HG03039 (cell line): ENCODE data around the gene FAM78B.

Source experiments
- ATAC-seq: cut with Tn5 transposase; IDR thresholded peaks from one replicate; pipeline ENCODE4 v1.9.1; 2021; ENCODE audit warnings: mild to moderate bottlenecking, moderate library complexity; ENCODE audit not compliant: unreplicated experiment

Gene FAM78B

GRCh38 chr1:166164995-166165660, 1.7 kb downstream of the FAM78B start:
- no peak for ATAC-seq

- ATAC-seq = no peak
Observed at GRCh38 chr1:166164646-166164994, 2.2 kb downstream of the FAM78B start.

GRCh38 chr1:166159656-166160055, 7.1 kb downstream of the FAM78B start:
- no peak for ATAC-seq

GRCh38 chr1:166156674-166157073, 10.1 kb downstream of the FAM78B start:
- ATAC-seq = no peak

GRCh38 chr1:166155108-166155507, 11.7 kb downstream of the FAM78B start:
- no peak for ATAC-seq

DNA sequence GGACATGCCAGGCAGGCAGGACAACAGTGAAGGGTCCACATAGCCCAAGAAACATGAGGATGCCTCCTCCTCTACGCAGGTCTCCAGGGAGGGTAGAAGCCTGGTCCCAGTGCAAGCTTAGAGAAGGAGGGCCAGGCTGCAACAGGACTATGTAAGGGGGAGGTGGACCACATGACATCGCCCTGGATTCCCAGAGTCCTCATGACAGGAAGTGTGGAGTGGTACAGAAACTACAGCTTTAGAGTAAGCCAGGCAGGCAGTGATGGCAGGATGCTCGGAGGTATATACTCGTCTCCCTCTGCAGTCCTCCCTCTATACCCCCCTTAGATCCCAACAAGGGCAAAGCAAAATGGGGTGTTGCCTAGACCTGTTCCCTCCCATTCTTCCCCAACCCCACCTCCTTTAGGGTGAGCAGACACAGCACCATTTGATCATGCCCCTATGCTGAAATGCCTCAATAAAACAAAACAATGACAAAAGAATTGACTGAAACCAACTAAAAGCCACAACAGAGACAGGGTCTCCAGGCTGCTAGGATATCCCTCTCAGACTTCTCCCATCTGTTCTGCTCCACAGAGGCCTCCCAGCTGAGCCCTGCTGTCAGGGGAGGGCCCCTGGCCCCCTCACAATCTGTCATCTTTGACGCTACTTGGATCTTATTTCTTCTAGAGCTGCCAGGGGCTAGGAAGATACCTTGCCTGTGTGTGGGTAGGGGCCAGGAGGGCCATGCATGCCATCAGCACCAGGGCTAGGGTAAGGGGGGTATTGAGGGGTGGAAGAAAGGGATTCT, 13.1 kb downstream of the FAM78B start:
- ATAC-seq = no peak

DNA sequence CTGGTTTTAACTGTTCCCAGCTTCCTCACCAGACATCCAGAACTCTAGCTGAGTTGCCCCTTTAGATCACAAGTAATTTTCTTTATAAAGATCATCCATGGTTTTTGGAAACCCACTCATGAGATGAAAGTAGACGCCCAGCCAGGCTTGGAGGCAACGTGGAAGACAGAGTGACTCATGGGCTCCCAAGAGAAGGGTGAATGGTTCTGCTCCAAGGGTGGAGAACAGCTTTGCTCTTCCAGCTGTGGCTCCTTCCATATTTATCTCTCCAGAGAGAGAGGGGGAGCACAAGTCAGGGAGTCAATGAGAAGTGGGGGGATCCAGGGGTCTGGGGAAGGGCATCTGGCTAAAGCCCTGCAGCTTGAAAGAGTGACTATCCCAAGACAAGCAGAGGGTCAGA, 13.8 kb downstream of the FAM78B start:
- ATAC-seq = no peak

GRCh38 chr1:166151804-166152203, 15.0 kb downstream of the FAM78B start:
- ATAC-seq = no peak

- no peak for ATAC-seq
Observed at GRCh38 chr1:166145499-166145898, 21.3 kb downstream of the FAM78B start.

- no peak for ATAC-seq
Observed at GRCh38 chr1:166141969-166142368, 24.8 kb downstream of the FAM78B start.

- ATAC-seq = no peak
Observed at GRCh38 chr1:166140251-166140650, 26.6 kb downstream of the FAM78B start.

DNA sequence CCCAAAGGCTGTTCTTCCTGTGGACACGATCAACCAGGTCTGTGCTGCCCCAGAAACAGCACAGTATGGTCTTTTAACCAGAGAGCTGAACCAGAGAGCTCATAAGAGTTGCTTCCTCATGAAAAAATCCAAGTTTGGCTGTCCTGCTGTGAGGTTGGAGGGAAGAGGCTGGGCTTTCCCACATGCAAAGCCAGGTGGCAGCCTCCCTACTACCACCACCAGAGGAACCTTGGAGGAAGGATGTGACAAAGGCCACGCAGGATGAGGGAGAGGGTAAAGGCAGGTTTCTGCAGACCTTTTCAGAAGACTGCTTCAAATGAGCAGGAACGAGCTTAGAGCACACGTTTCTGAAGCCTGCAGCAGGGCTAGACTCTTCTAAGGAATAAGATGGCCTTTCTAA, 27.1 kb downstream of the FAM78B start:
- ATAC-seq = no peak

GRCh38 chr1:166136699-166137401, 30.0 kb downstream of the FAM78B start:
- ATAC-seq = no peak

DNA sequence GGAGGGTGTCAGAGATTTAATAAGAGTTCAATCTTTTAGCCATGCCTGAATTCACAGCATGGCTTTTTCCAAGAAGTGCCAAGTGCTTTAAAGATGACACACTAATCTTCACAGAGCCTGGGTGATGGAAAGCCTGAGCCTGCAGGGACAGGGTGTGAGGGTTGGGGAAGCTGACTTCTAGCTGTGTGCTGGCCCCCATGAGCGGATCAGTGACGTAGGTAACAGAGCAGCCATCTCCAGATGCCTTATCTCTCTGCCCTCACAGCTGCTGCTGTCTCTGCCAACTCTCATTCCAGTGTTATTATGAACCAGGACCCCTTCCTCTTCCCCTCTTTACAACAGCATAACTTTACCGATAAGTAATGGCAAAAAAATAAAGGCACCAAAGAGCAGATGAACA, 30.6 kb downstream of the FAM78B start:
- no peak for ATAC-seq

GRCh38 chr1:166133857-166134256, 32.9 kb downstream of the FAM78B start:
- ATAC-seq = no peak

- no peak for ATAC-seq
Observed at GRCh38 chr1:166133276-166133841, 33.4 kb downstream of the FAM78B start.

GRCh38 chr1:166132496-166132895, 34.3 kb downstream of the FAM78B start:
- ATAC-seq = no peak

- no peak for ATAC-seq
Observed at GRCh38 chr1:166129006-166129405, 37.8 kb downstream of the FAM78B start.

DNA sequence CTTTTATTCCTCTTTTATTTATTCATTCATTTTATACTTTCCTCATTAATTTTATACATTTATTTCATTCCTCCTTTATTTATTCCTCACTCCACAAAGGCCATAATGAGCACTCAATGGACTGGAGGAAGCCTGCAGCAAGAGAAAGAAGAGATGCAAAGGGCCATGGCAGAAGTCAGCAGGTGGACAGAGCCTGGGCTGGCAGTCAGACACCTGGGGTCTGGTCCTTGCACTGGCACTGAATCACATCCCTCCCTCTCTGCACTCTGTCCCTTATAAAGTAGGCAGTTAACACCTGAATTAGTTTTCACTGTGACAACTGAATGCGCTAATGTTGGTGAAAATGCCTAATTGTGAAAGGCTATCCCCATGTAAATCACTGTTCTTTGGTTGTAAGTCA, 38.6 kb downstream of the FAM78B start:
- ATAC-seq = no peak

- no peak for ATAC-seq
Observed at GRCh38 chr1:166127003-166127402, 39.8 kb downstream of the FAM78B start.

DNA sequence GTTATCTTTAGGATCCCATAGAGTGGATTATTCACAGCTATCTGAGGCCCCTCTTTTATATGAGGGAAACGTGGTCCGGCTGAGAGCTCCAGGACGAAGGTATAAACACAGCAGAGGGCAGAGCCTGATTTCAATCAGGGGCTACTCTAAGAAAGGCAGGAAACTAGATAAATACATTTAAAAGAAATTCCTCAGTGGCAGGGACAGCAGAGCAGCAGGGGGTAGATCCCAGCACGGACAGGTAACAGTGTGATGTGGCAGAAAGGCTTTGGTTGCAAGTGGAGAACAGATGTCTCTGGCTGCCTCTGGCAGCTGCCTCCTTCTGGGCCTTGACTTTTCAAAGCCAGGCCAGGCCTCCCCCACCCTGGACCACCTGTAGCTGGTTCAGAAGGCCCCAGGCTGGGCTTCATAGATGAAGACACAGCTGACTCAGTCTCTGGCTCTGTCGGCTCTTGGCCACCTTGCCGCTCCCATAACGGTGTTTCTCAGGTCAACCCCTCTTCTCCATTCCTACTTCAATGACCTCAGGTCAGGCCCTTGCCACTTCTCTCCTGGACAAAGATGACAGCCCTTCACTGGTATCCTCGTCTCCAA, 43.8 kb downstream of the FAM78B start:
- ATAC-seq = no peak
